ENCODE measurements around the gene HCAR2. TPM values are rescaled to one million over a fixed set of nuclear protein-coding genes. Genes with fewer than 3 reads are reported as not detected.
"Not testable (repeated sequence)": the region's sequence is repeated elsewhere in the genome, so short reads cannot be mapped to it uniquely, and the experiment has no call there.

The HCAR2 gene
- total and polyA plus RNA-seq, 2 experiments from 2014 or later: not detected

- TF ChIP-seq CTCF (IDR thresholded peaks at IDR 0.05; ENCODE audit: low read depth, low read length): no peak
- Histone ChIP-seq H3K36me3 (no peaks in the 10 kb centered on the region), H3K27ac (no peak overlapping the region), H3K4me1 (ENCODE audit: low read depth) (no peaks in the 10 kb centered on the region), H3K9me3 (ENCODE audit: low read depth) (no peaks in the 10 kb centered on the region), H3K4me3 (no peak overlapping the region), H3K27me3 (no peaks in the 10 kb centered on the region)
- no peak for DNase-seq (ENCODE audit: low read depth in 1 of 2, low spot score in 1 of 2)
These were observed 19.2 kb upstream of the HCAR2 start for GRCh38 chr12:122722387-122722786.

- H3K27ac ChIP-seq: no peak overlapping the region
These were observed 17.9 kb upstream of the HCAR2 start for GRCh38 chr12:122721057-122721545.

GRCh38 chr12:122716658-122717057, 13.5 kb upstream of the HCAR2 start, which contains the start of gene HCAR3:
HCAR3 (minus strand) TSS chr12:122716811; CDS start chr12:122716737, 74 bp downstream.
- not testable (repeated sequence) for H3K9me3 ChIP-seq (ENCODE audit: low read depth); DNase-seq (ENCODE audit: low read depth in 1 of 2, low spot score in 1 of 2); H3K4me3 ChIP-seq; H3K27ac ChIP-seq; H3K4me1 ChIP-seq (ENCODE audit: low read depth); H3K36me3 ChIP-seq; H3K27me3 ChIP-seq

More at GRCh38 chr12:122721057-122721545, 17.9 kb upstream of the HCAR2 start:
- no peak for DNase-seq (ENCODE audit: low read depth in 1 of 2, low spot score in 1 of 2)
- Histone ChIP-seq H3K36me3 (no peaks in the 10 kb centered on the region), H3K4me1 (ENCODE audit: low read depth) (no peaks in the 10 kb centered on the region), H3K27me3 (no peaks in the 10 kb centered on the region), H3K9me3 (ENCODE audit: low read depth) (no peaks in the 10 kb centered on the region), H3K4me3 (no peak overlapping the region)
- TF ChIP-seq CTCF (IDR thresholded peaks at IDR 0.05; ENCODE audit: low read depth, low read length): no peak

- not testable (repeated sequence) for H3K9me3 ChIP-seq (ENCODE audit: low read depth); H3K27ac ChIP-seq; H3K4me3 ChIP-seq; H3K4me1 ChIP-seq (ENCODE audit: low read depth); H3K27me3 ChIP-seq; H3K36me3 ChIP-seq
- peak in 1 of 2 donors; percentile 52 for DNase-seq (ENCODE audit: low read depth in 1 of 2, low spot score in 1 of 2)
These were observed 12.1 kb upstream of the HCAR2 start for GRCh38 chr12:122715211-122715610.

- H3K4me3 ChIP-seq; H3K36me3 ChIP-seq; H3K27ac ChIP-seq; H3K27me3 ChIP-seq; H3K4me1 ChIP-seq (ENCODE audit: low read depth); H3K9me3 ChIP-seq (ENCODE audit: low read depth); DNase-seq (ENCODE audit: low read depth in 1 of 2, low spot score in 1 of 2): not testable (repeated sequence)
These were observed 10.5 kb upstream of the HCAR2 start for GRCh38 chr12:122713491-122714188.

GRCh38 chr12:122711266-122711665, 8.1 kb upstream of the HCAR2 start:
- not testable (repeated sequence) for H3K27ac ChIP-seq; H3K27me3 ChIP-seq; H3K36me3 ChIP-seq; DNase-seq (ENCODE audit: low read depth in 1 of 2, low spot score in 1 of 2); H3K9me3 ChIP-seq (ENCODE audit: low read depth); H3K4me1 ChIP-seq (ENCODE audit: low read depth); H3K4me3 ChIP-seq

- H3K27ac ChIP-seq; H3K9me3 ChIP-seq (ENCODE audit: low read depth); H3K4me3 ChIP-seq; DNase-seq (ENCODE audit: low read depth in 1 of 2, low spot score in 1 of 2); H3K27me3 ChIP-seq; H3K36me3 ChIP-seq; H3K4me1 ChIP-seq (ENCODE audit: low read depth): not testable (repeated sequence)
These were observed 7.2 kb upstream of the HCAR2 start for GRCh38 chr12:122710341-122710740.

GRCh38 chr12:122709287-122709686, 6.1 kb upstream of the HCAR2 start:
- DNase-seq (ENCODE audit: low read depth in 1 of 2, low spot score in 1 of 2); H3K27me3 ChIP-seq; H3K27ac ChIP-seq; H3K4me1 ChIP-seq (ENCODE audit: low read depth); H3K4me3 ChIP-seq; H3K9me3 ChIP-seq (ENCODE audit: low read depth); H3K36me3 ChIP-seq: not testable (repeated sequence)

- H3K36me3 ChIP-seq; H3K27ac ChIP-seq; DNase-seq (ENCODE audit: low read depth in 1 of 2, low spot score in 1 of 2); H3K4me3 ChIP-seq; H3K9me3 ChIP-seq (ENCODE audit: low read depth); H3K4me1 ChIP-seq (ENCODE audit: low read depth); H3K27me3 ChIP-seq: not testable (repeated sequence)
These were observed 684 bp upstream of the HCAR2 start for GRCh38 chr12:122703841-122704240.

- not testable (repeated sequence) for H3K27ac ChIP-seq; H3K9me3 ChIP-seq (ENCODE audit: low read depth); H3K36me3 ChIP-seq; H3K27me3 ChIP-seq; H3K4me3 ChIP-seq; H3K4me1 ChIP-seq (ENCODE audit: low read depth); DNase-seq (ENCODE audit: low read depth in 1 of 2, low spot score in 1 of 2)
These were observed 1.7 kb downstream of the HCAR2 start for GRCh38 chr12:122701481-122701880.

- not testable (repeated sequence) for H3K36me3 ChIP-seq
These were observed 3.0 kb downstream of the HCAR2 start for GRCh38 chr12:122700038-122700710.

GRCh38 chr12:122696922-122697321, 6.2 kb downstream of the HCAR2 start:
- not testable (repeated sequence) for H3K27me3 ChIP-seq; H3K4me3 ChIP-seq; H3K4me1 ChIP-seq (ENCODE audit: low read depth); H3K36me3 ChIP-seq; DNase-seq (ENCODE audit: low read depth in 1 of 2, low spot score in 1 of 2); H3K9me3 ChIP-seq (ENCODE audit: low read depth); H3K27ac ChIP-seq

More at GRCh38 chr12:122700038-122700710, 3.0 kb downstream of the HCAR2 start:
- not testable (repeated sequence) for H3K4me1 ChIP-seq (ENCODE audit: low read depth); H3K4me3 ChIP-seq; H3K9me3 ChIP-seq (ENCODE audit: low read depth); DNase-seq (ENCODE audit: low read depth in 1 of 2, low spot score in 1 of 2); H3K27me3 ChIP-seq; H3K27ac ChIP-seq
